Central memory CD4-positive, alpha-beta T cell (primary cell): Measurements from ENCODE around the gene AHNAK2.
"Not testable (repeated sequence)": the region's sequence is repeated elsewhere in the genome, so short reads cannot be mapped to it uniquely, and the experiment has no call there.

Source experiments
- DNase-seq: peaks from one replicate; pipeline ENCODE4 v3.0.0; 2022

AHNAK2 gene

GRCh38 chr14:104925214-104925854 is 52.8 kb downstream of the AHNAK2 start:
- no peak for DNase-seq

DNA sequence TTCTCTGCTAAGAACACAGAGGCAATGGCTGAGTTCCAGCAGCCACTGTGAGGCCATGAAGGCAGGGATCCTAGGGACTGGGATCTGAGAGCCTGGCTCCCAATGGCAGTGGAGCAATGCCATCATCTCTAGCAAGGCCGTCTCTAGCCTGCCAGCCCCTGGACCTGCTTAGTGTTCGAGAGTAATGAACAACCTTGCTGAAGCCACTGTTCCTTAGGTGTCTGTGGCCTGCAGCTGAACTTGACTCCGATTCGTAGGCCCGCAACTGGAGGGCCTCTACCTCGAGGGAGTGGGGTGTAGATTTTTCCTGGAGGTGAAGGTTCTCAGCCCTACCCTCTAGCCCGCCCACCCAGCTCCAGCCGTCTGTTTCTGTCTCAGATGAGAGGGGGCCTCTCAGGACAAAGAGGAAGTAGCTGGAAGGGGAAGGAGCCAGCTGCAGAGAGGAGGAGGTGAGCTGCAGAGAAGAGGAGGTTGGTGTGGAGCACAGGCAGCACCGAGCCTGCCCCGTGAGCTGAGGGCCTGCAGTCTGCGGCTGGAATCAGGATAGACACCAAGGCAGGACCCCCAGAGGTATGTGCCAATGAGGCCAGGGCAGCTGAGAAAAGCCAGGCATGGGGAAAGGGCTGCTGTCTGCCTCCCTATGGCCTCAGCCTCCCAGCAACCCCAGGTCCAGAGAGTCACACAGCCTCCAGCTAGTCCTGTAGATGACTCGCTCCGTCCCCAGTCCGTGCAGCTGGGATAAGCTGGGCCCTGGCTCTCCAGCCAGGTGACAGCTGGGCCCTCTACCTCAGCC is 53.6 kb downstream of the AHNAK2 start, which contains the start of gene PLD4:
Gene PLD4 (plus strand): TSS at position 459 of the 793 bp plus-strand sequence. CDS start 2,262 bp downstream, outside the sequence.
- DNase-seq, result no peak

DNA sequence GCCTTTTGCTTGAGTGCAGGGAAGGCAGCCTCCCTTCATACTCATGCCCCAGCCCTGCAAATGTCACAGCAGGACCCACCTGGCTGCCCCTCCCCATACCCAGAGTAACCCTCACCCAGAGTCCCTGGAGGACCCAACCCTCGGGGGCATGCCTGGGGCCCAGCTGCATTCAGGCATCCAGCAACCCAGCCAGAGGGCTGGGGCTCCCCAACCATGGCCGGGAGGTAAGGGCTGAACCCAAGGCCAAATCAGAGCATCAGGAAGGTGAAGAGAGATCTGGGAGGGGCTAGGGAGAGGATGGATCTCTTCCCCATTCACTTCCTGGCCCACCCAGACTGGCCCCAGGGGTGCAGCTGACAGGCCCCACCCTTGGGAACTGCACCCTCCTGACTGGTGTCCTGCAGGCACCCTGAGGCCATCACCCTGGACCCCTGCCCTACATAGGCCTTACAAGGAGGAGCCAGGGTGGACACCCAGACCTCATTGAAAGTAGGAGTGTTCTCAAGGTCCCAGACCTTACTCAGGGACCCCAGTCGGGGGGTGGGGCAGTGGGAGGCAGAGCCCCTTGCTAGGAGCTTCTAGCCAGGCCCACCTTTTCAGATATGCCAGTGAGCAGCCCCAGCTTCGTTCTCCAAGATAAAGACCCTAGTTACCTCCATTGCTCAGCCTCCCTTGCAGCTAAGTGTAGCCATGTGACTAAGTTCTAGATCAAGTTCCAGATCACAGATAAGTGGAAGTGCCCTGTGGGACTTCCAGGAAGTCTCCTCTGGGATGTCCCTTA is 54.3 kb downstream of the AHNAK2 start:
- no peak for DNase-seq

- no peak for DNase-seq
Measured at GRCh38 chr14:104919993-104920315, 58.2 kb downstream of the AHNAK2 start.

DNA sequence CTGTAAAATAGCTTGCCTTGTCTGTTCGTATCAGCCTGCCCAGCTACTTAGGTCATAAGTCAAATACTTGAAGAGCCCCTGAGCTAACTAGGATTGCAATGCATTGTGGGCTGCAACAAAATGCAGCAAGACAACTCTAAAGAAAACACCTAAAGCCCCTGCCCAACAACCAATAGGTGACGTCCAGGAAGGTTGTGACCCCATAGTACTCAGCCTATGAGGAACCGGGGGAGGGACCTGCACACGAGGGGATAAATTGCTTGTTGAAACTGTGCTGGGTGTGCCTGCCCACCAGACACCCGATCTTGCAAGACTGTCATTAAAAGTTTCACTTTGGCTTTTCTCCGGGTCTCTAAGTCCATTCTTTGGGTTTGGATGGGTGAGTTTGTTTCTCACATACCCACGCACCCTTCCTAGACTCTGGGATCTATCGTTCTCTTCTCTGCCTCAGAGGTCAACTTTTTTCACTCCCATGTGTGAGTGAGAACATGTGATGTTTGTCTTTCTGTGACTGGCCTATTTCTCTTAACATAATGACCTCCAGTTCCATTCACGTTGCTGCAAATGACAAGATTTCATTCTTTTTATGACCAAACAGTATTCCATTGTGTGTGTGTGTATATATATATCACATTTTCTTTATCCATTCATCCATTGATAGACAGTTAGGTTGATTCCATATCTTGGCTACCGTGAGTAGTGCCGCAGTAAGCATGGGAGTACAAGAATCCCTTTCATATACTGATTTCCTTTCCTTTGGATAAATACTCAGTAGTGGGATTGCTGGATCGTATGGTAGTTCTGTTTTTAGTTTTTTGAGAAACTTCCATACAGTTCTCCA is 58.8 kb downstream of the AHNAK2 start:
- DNase-seq, result not testable (repeated sequence)

GRCh38 chr14:104917993-104918392 is 60.2 kb downstream of the AHNAK2 start:
- DNase-seq, result no peak

- no peak for DNase-seq
Measured at GRCh38 chr14:104917116-104917515, 61.1 kb downstream of the AHNAK2 start.

DNA sequence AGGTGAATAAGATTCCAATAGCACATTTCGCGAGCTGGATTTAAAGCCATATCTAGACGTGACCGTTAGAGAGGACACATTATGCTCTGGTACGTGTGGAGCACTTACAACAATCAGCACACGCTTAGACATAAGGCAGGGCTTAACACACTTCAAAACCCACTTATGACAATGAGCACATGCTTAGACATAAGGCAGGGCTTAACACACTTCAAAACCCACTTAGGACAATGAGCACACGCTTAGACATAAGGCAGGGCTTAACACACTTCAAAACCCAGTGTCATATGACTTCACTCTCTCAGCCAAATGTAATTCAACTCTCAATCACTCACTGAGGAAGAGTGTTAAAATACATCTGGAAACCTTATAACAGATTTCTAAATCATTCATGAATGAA is 64.7 kb downstream of the AHNAK2 start:
- DNase-seq, result no peak

DNA sequence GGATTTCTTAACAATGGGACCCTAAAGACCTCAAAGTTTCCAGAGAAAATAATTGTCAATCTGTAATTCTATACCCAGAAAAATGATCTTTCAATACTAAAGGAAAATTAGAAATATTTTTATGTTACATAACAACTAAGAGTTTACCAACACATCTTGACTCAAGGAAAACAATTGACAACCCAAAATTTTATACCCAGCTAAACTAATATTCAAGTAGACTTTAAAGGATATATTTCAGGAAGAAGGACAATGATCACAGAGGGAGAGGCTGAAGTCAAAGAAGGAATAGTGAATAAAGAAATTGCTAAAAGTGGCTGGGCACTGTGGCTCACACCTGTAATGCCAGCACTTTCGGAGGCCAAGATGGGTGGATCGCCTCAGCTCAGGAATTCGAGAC is 66.1 kb downstream of the AHNAK2 start:
- DNase-seq, result no peak

- DNase-seq, result no peak
Measured at GRCh38 chr14:104908303-104908702, 69.9 kb downstream of the AHNAK2 start.

DNA sequence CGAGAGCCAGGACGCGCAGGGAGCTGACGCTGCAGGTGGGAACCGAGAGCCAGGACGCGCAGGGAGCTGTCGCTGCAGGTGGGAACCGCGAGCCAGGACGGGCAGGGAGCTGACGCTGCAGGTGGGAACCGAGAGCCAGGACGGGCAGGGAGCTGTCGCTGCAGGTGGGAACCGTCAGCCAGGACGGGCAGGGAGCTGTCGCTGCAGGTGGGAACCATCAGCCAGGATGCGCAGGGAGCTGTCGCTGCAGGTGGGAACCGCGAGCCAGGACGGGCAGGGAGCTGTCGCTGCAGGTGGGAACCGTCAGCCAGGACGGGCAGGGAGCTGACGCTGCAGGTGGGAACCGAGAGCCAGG is 72.6 kb downstream of the AHNAK2 start:
- not testable (repeated sequence) for DNase-seq

GRCh38 chr14:104904650-104905578 is 73.3 kb downstream of the AHNAK2 start:
- DNase-seq, result not testable (repeated sequence)

DNA sequence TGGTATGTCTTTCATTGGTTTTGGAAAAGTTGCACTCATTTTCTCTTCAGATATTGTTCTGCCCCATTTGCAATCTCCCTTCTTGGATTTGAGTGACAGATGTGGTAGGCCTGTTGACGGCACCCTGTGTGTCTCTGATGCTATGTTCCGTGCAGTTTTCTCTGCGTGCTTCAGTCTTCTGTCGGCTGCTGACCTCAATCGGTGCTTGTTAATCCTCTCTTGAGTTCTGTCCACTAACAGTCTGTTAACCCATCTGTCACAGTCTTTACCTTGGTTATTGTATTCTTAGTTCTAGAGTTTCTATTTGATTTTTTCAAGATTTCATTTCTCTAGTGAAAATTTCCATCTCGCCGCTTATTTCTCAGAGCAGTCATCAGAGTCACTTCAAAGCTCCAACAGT is 74.2 kb downstream of the AHNAK2 start:
- no peak for DNase-seq

DNA sequence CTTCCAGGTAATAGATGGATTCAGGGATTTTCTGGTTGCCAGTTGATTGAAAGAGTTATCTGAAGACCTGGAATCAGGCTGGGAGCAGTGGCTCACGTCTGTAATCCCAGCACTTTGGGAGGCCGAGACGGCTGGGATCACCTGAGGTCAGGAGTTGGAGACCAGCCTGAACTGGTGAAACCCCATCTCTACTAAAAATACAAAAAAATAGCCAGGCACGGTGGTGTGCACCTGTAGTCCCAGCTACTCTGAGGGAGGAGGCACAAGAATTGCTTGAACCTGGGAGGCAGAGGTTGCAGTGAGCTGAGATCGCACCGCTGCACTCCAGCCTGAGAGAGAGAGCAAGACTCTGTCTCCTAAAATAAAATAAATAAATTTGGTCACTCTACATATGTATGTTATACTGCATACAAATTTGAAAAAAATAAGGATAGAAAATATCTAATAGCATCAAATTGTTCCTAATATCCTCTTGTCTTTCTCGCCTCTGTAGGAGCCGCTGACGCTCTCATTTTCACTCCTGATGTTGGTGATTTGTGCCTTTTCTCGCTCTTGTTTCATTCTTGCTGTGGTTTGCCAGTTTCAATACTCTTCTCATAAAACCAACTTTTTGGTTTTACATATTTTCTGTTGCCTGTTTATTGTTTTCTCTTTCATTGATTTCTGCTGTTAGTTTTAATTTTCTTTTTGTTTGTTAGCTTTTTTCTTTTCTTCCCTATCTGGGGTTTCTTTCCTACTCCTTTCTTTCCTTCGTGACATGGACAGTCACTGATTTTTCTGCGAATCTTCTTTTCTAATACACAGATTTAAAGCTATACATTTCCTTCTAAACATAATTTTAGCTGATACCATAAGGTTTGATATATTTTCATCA is 77.3 kb downstream of the AHNAK2 start:
- no peak for DNase-seq

GRCh38 chr14:104899781-104900180 is 78.4 kb downstream of the AHNAK2 start:
- no peak for DNase-seq

DNA sequence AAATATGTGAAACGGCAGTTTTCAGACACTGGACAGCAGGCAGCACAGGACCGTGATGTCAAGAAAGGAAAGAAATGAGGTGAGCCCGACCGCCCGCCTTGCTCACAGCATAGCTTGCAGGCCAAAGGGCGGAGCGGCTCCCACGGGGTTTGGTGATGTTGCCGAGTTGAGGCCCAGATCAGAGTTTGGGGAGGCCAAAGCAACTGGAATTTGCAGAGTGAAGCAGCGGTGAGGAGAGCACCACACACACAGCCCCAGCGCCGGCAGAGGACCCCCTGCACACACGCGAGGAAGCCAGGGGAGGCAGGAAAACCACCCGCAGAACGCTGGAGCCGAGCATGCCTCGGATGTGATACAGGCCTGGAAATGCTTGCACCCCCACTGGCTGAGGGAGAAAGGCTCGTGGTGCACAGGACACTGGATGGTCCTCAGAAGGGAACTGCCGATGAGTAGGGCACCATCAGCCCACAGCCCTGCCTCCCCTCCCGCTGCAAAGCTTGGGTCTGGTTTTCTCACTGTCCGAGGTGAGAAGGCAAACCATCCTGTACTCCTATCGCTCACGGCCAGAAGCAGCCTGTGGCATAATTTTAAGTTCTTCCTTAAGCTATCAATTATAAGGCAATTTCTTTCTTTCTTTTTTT is 79.2 kb downstream of the AHNAK2 start:
- no peak for DNase-seq

DNA sequence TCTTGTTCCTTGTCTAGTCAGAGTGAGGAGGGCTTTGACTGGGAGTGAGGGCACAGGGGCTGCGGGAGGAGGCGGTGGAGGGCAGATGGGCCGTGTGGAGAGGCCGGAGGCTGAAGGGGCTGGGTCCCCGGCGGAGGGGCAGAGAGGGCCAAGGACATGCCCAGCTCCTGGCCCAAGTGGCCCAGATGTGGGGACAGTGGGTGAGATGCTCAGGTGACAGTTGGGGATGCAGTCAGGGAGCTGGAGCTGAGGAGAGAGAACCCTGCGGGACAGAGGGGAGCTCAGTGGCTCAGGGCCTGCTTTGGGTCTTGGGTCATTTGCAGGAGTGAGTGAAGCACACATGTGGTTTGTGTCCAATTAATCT is 80.0 kb downstream of the AHNAK2 start:
- no peak for DNase-seq

DNA sequence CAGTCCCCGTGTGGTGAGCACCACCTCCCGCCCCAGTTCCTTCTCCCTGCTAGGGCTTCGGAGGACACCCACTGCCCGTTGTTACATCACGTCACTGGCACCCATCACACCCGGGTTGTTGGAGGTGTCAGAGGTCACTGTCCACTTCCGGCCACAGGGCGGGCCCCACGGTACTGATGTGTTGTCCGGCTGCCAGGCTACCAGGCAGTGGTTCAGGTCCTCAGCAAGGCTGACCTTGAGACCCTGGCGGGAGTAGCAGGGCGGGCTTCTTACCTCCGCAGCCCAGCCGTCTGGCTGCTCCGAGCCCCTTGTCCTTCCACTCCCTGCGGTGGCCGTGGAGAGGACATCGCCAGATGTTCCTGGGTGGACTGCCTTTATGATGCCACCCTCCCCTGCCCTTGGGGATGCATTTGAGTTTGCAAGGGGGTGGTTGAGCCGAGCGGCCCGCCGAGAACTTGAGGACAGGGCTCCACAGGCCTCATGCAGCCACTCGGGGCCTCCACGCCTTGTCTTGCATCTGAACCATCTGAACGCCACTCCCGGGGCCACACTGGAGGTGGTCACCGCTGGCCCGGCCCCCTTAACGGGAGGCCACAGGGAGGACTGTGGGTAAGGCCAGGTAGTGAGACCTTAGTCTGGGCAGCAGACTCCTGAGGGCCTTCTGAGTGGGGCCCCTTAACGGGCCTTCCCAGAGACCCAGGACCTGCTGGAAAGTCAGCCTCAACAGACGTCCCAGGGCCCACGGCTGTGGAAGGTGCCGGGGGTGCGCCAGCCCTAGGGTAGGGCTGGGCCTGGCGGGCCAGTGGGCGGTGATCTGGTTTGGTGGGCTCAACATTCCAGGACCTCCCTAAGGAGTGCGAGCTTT is 80.6 kb downstream of the AHNAK2 start:
- no peak for DNase-seq
